Liver (tissue), 9 donors: ENCODE results near the gene STK32C. TPM values are rescaled to one million over a fixed set of nuclear protein-coding genes. Genes with fewer than 3 reads are reported as not detected.

Source experiments
- DNase-seq: peaks from one replicate; pipeline ENCODE4 v3.0.0-alpha.2; 2017; ENCODE audit warnings: low spot score
- H3K27ac ChIP-seq, 2 donors: one replicate each; pipeline ENCODE4 v1.7.0; 2013; ENCODE audit warnings: inconsistent platforms in 2 of 2, low read length in 2 of 2, control low read depth in 1 of 2, low read depth in 1 of 2, mild to moderate bottlenecking in 1 of 2
- H3K27me3 ChIP-seq, 4 donors: one replicate each; pipeline versions ENCODE4 v1.6.1 to v1.7.0; 2013; ENCODE audit warnings: low read length in 3 of 4, inconsistent platforms in 1 of 4, mild to moderate bottlenecking in 1 of 4, moderate library complexity in 1 of 4; ENCODE audit not compliant: control insufficient read depth in 4 of 4, insufficient read depth in 4 of 4
- H3K36me3 ChIP-seq, 4 donors: one replicate each; pipeline versions ENCODE4 v1.6.1 to v1.7.0; 2013; ENCODE audit warnings: low read length in 3 of 4, mild to moderate bottlenecking in 3 of 4, low read depth in 1 of 4, moderate library complexity in 1 of 4; ENCODE audit not compliant: control insufficient read depth in 4 of 4, insufficient read depth in 3 of 4
- H3K4me1 ChIP-seq, 4 donors: one replicate each; pipeline versions ENCODE4 v1.6.1 to v1.7.0; 2013; ENCODE audit warnings: low read length in 3 of 4, mild to moderate bottlenecking in 3 of 4, moderate library complexity in 1 of 4; ENCODE audit not compliant: control insufficient read depth in 4 of 4, insufficient read depth in 4 of 4
- H3K4me3 ChIP-seq, 3 donors: one replicate each; pipeline versions ENCODE4 v1.6.1 to v1.7.0; 2013; ENCODE audit warnings: low read length in 3 of 3, control low read depth in 1 of 3, low read depth in 1 of 3, mild to moderate bottlenecking in 1 of 3
- H3K9ac ChIP-seq, 2 donors: one replicate each; pipeline ENCODE4 v1.7.0; 2013; ENCODE audit warnings: low read length in 2 of 2, mild to moderate bottlenecking in 2 of 2, moderate library complexity in 2 of 2, control low read depth in 1 of 2, low read depth in 1 of 2
- H3K9me3 ChIP-seq, 4 donors: one replicate each; pipeline versions ENCODE4 v1.6.1 to v1.7.0; 2013; ENCODE audit warnings: low read length in 3 of 4; ENCODE audit not compliant: control insufficient read depth in 4 of 4
- EGR1 ChIP-seq, 2 donors: IDR thresholded peaks; 2 replicates each; pipeline ENCODE4 v1.6.1; 2016 to 2018; ENCODE audit warnings: antibody characterized with exemption in 2 of 2, low read depth in 2 of 2
- FOXA1 ChIP-seq: IDR thresholded peaks from 2 replicates; pipeline ENCODE4 v1.6.1; 2016; ENCODE audit warnings: antibody characterized with exemption
- FOXA2 ChIP-seq: IDR thresholded peaks from 2 replicates; pipeline ENCODE4 v1.6.1; 2016; ENCODE audit warnings: antibody characterized with exemption
- GABPA ChIP-seq, 2 donors: IDR thresholded peaks in 1 of 2; conservative IDR thresholded peaks in 1 of 2; 2 replicates each; pipeline ENCODE4 v1.6.1; 2016; ENCODE audit warnings: antibody characterized with exemption in 2 of 2, mild to moderate bottlenecking in 1 of 2, moderate library complexity in 1 of 2
- HNF4A ChIP-seq, 2 donors: conservative IDR thresholded peaks; 2 replicates each; pipeline ENCODE4 v1.6.1; 2016; ENCODE audit warnings: antibody characterized with exemption in 2 of 2, mild to moderate bottlenecking in 2 of 2
- HNF4G ChIP-seq: IDR thresholded peaks from 2 replicates; pipeline ENCODE4 v1.6.1; 2016; ENCODE audit warnings: antibody characterized with exemption
- JUND ChIP-seq, 2 donors: IDR thresholded peaks; 2 replicates each; pipeline ENCODE4 v1.6.1; 2016; ENCODE audit warnings: antibody characterized with exemption in 2 of 2
- NR2F2 ChIP-seq: IDR thresholded peaks from 2 replicates; pipeline ENCODE4 v1.6.1; 2016; ENCODE audit warnings: antibody characterized with exemption
- RAD21 ChIP-seq, 2 donors: IDR thresholded peaks; 2 replicates each; pipeline ENCODE4 v1.6.1; 2016; ENCODE audit warnings: antibody characterized with exemption in 2 of 2, mild to moderate bottlenecking in 2 of 2
- RXRA ChIP-seq, 2 donors: IDR thresholded peaks; 2 replicates each; pipeline ENCODE4 v1.6.1; 2017 to 2018; ENCODE audit warnings: antibody characterized with exemption in 2 of 2, mild to moderate bottlenecking in 1 of 2
- SP1 ChIP-seq: IDR thresholded peaks from 2 replicates; pipeline ENCODE4 v1.6.1; 2018; ENCODE audit warnings: antibody characterized with exemption, mild to moderate bottlenecking
- TAF1 ChIP-seq: conservative IDR thresholded peaks from 2 replicates; pipeline ENCODE4 v1.6.1; 2016; ENCODE audit warnings: antibody characterized with exemption, mild to moderate bottlenecking
- YY1 ChIP-seq: IDR thresholded peaks from 2 replicates; pipeline ENCODE4 v1.6.1; 2016; ENCODE audit warnings: antibody characterized with exemption, mild to moderate bottlenecking
- WGBS: extraction: QIAGEN DNeasy Blood & Tissue Kit; methylation state at CpG from one replicate; pipeline ENCODE4 v1.1.7; 2013; 5-methylcytosine and 5-hydroxymethylcytosine counted together
- polyA plus RNA-seq, 2 donors: library from polyadenylated mRNA; stranded (reverse) in 1 of 2; unstranded in 1 of 2; fragments of 200-250 nt in 1 of 2; fragments of >200 nt in 1 of 2; fragmentation: Nextera tagmentation in 1 of 2; extraction: Ambion mirVana in 1 of 2; gene quantifications; one replicate each; pipeline versions ENCODE4 v1.2.1 to v1.2.3, GENCODE V29; 2013 to 2015
- total RNA-seq, 2 donors: library from RNA; depleted of rRNA; stranded (reverse); fragments of >200 nt; gene quantifications; one replicate each; pipeline ENCODE4 v1.2.3, GENCODE V29; 2014
- TF ChIP-seq, protein P1 (sequence below): fragments of 150-350 bp; IDR thresholded peaks from 2 replicates; pipeline ENCODE4 v1.5.1; 2017; ENCODE audit warnings: improper control_type of control experiment, low read depth, low read length; ENCODE audit not compliant: missing input control
- TF ChIP-seq, protein P2 (sequence below): IDR thresholded peaks from 2 replicates; pipeline ENCODE4 v1.6.1; 2016; ENCODE audit warnings: antibody characterized with exemption, mild to moderate bottlenecking
- TF ChIP-seq, protein P3 (sequence below): IDR thresholded peaks from 2 replicates; pipeline ENCODE4 v1.6.1; 2016; ENCODE audit warnings: antibody characterized with exemption
- TF ChIP-seq, protein P4 (sequence below): IDR thresholded peaks from 2 replicates; pipeline ENCODE4 v1.6.1; 2016; ENCODE audit warnings: antibody characterized with exemption
- donor health status: healthy.
- donor health status: healthy.
- donor health status: healthy.
- donor health status: healthy.
- donor health status: healthy.

Gene STK32C
- total and polyA plus RNA-seq, 4 donors = 1.8 to 4.6 (median 2.2) TPM

DNA sequence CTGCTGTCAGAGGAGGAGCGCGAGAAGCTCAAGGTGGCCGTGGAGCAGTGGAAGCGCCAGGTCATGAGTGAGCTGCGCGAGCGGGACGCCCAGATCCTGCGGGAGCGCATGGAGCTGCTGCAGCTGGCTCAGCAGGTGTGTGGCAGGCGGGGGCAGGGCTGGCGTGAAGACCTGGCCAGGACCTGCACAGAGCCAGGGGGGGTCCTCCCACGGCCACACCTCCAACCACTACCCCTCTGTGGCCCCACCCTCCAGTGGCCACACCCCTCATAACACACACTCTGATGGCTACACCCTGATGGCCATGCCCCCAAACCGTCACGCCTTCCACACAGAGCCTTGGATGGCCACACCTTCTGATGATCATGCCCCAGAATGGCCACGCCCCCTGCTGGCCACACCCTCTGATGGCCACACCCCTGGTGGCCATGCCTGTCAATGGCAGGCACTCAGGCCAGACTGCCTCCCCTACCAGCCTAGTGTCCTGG lies 144.4 kb downstream of the STK32C start:
- Histone ChIP-seq H3K9ac (no peak overlapping the region), H3K4me1 (peaks cover 0 to 7% (median 1%) of the 10 kb centered on the region in 4 donors), H3K27ac (no peak overlapping the region), H3K4me3 (no peak overlapping the region), H3K27me3 (peaks cover 0 to 3% (median 2%) of the 10 kb centered on the region in 4 donors), H3K9me3 (no peaks in the 10 kb centered on the region), H3K36me3 (no peaks in the 10 kb centered on the region)
- DNase-seq = no peak
- WGBS = 58% methylated on average over 16 of the region's 16 CpGs
- TF ChIP-seq SP1 (no peak), YY1 (no peak), RXRA (IDR thresholded peaks at IDR 0.05) (no peak), TAF1 (no peak), HNF4A (conservative IDR thresholded peaks at IDR 0.05) (no peak), RAD21 (IDR thresholded peaks at IDR 0.05) (no peak), JUND (IDR thresholded peaks at IDR 0.05) (no peak), FOXA2 (no peak), EGR1 (IDR thresholded peaks at IDR 0.05; ENCODE audit: low read depth in 2 of 2) (no peak), GABPA (IDR thresholded peaks at IDR 0.05 in 1 of 2, conservative IDR thresholded peaks at IDR 0.05 in 1 of 2) (no peak), HNF4G (no peak)
- TF ChIP-seq, protein P1, sequence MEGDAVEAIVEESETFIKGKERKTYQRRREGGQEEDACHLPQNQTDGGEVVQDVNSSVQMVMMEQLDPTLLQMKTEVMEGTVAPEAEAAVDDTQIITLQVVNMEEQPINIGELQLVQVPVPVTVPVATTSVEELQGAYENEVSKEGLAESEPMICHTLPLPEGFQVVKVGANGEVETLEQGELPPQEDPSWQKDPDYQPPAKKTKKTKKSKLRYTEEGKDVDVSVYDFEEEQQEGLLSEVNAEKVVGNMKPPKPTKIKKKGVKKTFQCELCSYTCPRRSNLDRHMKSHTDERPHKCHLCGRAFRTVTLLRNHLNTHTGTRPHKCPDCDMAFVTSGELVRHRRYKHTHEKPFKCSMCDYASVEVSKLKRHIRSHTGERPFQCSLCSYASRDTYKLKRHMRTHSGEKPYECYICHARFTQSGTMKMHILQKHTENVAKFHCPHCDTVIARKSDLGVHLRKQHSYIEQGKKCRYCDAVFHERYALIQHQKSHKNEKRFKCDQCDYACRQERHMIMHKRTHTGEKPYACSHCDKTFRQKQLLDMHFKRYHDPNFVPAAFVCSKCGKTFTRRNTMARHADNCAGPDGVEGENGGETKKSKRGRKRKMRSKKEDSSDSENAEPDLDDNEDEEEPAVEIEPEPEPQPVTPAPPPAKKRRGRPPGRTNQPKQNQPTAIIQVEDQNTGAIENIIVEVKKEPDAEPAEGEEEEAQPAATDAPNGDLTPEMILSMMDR = no peak
- TF ChIP-seq, protein P2, sequence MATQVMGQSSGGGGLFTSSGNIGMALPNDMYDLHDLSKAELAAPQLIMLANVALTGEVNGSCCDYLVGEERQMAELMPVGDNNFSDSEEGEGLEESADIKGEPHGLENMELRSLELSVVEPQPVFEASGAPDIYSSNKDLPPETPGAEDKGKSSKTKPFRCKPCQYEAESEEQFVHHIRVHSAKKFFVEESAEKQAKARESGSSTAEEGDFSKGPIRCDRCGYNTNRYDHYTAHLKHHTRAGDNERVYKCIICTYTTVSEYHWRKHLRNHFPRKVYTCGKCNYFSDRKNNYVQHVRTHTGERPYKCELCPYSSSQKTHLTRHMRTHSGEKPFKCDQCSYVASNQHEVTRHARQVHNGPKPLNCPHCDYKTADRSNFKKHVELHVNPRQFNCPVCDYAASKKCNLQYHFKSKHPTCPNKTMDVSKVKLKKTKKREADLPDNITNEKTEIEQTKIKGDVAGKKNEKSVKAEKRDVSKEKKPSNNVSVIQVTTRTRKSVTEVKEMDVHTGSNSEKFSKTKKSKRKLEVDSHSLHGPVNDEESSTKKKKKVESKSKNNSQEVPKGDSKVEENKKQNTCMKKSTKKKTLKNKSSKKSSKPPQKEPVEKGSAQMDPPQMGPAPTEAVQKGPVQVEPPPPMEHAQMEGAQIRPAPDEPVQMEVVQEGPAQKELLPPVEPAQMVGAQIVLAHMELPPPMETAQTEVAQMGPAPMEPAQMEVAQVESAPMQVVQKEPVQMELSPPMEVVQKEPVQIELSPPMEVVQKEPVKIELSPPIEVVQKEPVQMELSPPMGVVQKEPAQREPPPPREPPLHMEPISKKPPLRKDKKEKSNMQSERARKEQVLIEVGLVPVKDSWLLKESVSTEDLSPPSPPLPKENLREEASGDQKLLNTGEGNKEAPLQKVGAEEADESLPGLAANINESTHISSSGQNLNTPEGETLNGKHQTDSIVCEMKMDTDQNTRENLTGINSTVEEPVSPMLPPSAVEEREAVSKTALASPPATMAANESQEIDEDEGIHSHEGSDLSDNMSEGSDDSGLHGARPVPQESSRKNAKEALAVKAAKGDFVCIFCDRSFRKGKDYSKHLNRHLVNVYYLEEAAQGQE = no peak

DNA sequence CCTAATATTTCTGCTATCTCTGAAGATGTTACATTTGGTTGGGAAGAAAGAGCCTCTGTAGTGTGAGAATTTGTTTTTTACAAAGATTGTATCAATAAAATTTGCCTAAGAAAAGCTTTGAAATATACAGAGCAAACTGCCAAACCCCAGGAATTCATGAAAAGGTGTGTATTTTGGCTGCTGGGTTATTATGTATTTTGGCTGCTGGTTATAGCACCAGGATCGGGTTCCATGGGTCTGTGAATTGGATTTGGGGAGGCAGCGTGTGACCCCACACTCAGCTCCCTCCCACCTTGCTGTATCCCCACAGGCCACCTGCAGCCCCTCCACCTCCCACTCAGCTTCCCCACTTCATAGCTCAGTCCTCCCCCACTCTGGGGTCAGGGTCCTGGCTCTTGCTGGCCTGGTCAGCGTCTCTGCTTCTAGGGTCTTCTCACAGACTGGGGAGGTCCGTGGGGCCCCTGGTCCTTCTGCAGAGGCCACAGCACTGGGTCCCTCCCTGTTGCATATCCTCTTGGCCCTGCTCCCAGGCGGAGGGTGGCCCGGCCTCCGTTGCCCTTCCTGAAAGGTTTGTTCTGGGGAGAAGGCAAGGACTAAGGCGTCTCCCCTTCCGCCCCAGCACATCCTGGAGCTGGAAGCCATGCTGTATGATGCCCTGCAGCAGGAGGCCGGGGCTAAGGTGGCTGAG lies 145.0 kb downstream of the STK32C start:
- no peaks in the 10 kb centered on the region for H3K36me3 ChIP-seq
- no peak overlapping the region for H3K27ac ChIP-seq
- H3K4me3 ChIP-seq = no peak overlapping the region
- 61% methylated on average over 10 of the region's 10 CpGs for WGBS
- H3K27me3 ChIP-seq = peaks cover 0 to 3% (median 2%) of the 10 kb centered on the region in 4 donors
- H3K9ac ChIP-seq = no peak overlapping the region
- no peaks in the 10 kb centered on the region for H3K9me3 ChIP-seq
- no peak for DNase-seq
- H3K4me1 ChIP-seq = peaks cover 0 to 7% (median 1%) of the 10 kb centered on the region in 4 donors
- no peak for TF ChIP-seq HNF4A (conservative IDR thresholded peaks at IDR 0.05)
- TF ChIP-seq, protein P1 = no peak
- TF ChIP-seq, protein P2 = no peak
- TF ChIP-seq FOXA1 = no peak
- no peak for TF ChIP-seq JUND (IDR thresholded peaks at IDR 0.05)
- TF ChIP-seq HNF4G = no peak
- TF ChIP-seq, protein P3, sequence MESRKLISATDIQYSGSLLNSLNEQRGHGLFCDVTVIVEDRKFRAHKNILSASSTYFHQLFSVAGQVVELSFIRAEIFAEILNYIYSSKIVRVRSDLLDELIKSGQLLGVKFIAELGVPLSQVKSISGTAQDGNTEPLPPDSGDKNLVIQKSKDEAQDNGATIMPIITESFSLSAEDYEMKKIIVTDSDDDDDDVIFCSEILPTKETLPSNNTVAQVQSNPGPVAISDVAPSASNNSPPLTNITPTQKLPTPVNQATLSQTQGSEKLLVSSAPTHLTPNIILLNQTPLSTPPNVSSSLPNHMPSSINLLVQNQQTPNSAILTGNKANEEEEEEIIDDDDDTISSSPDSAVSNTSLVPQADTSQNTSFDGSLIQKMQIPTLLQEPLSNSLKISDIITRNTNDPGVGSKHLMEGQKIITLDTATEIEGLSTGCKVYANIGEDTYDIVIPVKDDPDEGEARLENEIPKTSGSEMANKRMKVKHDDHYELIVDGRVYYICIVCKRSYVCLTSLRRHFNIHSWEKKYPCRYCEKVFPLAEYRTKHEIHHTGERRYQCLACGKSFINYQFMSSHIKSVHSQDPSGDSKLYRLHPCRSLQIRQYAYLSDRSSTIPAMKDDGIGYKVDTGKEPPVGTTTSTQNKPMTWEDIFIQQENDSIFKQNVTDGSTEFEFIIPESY = no peak
- TF ChIP-seq NR2F2 = no peak
- TF ChIP-seq FOXA2 = no peak
- TF ChIP-seq, protein P4, sequence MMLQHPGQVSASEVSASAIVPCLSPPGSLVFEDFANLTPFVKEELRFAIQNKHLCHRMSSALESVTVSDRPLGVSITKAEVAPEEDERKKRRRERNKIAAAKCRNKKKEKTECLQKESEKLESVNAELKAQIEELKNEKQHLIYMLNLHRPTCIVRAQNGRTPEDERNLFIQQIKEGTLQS = no peak
- TF ChIP-seq TAF1 = no peak
- TF ChIP-seq RAD21 (IDR thresholded peaks at IDR 0.05) = no peak
- no peak for TF ChIP-seq YY1
- no peak for TF ChIP-seq SP1
